Astrocyte of the cerebellum (primary cell): Measurements from ENCODE around the gene NELFB.

ENCODE experiments used
- DNase-seq: peaks from one replicate; pipeline ENCODE4 v3.0.0-alpha.2; 2011; ENCODE audit warnings: low read depth
- H3K4me3 ChIP-seq: 2 replicates; pipeline ENCODE4 v1.5.1; 2011; ENCODE audit warnings: mild to moderate bottlenecking, low read depth, low read length, moderate library complexity
- CTCF ChIP-seq: IDR thresholded peaks from 2 replicates; pipeline ENCODE4 v1.5.1; 2012; ENCODE audit warnings: low read length, low read depth, moderate library complexity, mild to moderate bottlenecking; ENCODE audit errors: missing control alignments
- in situ Hi-C: cut with HindIII; loops from 2 replicates; pipeline ENCODE4 v1.10.0; 2017; ENCODE audit warnings: low sequenced_read_pairs

NELFB gene

DNA sequence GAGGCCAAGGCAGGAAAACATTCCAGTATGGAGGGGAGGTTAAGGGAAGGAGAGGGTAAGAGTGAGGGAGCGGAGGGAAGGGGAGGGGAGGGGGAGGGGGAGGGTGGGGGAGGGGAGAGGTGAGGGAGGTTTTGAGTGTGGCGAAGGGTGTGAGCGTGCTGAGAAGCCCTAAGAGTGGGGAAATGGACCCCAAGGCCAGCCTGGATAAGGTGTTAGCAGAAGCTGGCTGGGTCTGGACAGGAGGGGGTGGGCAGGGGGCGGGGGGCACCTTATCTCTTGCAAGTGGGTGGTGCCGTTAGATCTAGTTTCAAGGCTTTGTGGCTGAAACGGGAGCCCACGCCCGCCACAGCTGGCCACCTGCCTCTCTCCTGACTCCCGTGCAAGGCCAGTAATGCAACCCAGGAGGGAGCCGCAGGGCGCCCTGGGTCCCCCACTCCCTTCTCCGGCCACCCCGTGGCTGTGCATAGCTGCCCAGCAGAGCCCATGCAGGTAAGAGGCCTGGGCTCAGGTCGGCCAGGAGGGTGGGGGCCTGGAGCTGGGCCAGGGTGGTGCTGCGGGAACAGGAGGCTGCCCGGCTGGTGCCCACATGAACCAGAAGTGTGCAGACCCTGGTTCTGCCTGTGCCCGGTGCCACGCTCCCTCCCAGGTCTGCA, 27.1 kb upstream of the NELFB start:
- H3K4me3 ChIP-seq, result no peak overlapping the region
- no peak for TF ChIP-seq CTCF
- in situ Hi-C loops, result no loop called here
- no peak for DNase-seq

DNA sequence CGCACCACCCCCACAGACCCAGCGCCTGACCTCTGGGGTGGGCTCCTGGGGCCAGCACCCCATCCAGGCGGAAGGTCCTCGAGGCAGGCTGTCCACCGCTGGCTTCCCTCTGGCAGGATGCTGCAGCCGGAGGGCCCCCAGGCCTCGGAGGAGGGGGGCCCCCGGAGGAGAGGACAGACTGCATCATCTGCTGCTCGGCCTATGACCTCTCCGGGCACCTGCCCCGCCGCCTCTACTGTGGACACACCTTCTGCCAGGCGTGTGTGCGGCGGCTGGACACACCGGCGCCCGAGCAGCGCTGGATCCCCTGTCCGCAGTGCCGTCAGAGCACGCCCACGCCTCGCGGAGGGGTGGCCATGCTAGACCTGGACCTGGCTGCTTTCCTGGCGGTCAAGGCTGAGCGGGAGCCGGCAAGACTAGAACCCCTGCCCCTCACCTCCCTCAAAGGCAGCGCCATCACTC, 26.6 kb upstream of the NELFB start:
- no peak for TF ChIP-seq CTCF

DNA sequence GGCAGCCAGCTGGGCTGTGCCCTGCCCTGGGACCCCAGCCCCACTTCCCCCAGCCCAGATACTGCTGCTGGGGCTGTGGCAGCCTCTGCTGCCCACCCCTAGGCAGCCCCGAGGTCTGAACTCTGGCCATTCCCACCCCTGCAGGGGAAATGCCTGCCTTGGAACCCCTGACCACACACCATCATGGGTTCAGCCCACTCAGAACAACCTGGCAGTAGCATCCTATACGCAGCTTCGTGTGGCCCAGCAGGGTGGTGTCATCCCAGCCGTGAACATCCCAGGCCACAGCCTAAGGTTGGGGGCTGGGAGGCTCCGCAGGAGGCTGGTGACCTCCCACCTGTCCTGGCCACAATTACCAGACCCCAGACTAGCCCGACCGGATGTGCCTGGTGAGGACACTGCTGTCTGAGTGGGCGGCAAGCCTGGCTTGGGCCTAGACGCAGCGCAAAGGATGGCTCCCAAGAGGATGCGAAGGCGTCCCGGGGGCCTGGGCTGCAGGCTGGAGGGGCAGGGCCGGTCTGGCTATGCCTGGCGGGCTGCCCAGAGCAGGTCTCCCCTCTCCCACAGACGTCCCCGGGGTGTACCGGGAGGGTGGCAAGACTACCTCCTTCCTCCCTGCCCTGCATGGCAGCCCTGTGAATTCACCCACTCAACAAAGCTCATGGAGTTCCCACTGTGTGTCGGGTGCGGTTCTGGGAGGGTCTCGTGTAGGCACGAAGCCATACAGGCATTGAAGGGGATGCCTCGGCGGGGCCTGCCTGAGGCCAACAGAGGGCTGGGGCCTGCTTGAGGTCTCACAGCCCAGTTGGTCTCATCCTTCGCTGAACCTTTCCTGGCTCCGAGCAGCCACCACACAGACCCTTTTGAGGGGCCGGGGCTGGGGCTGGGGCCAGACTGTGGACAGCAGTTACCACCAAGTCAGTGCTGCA, 25.9 kb upstream of the NELFB start:
- no peak for DNase-seq
- no peak for TF ChIP-seq CTCF
- in situ Hi-C loops, result no loop called here
- no peak overlapping the region for H3K4me3 ChIP-seq

More for the DNA sequence above, 26.6 kb upstream of the NELFB start:
- DNase-seq, result no peak
- in situ Hi-C loops, result no loop called here
- H3K4me3 ChIP-seq, result no peak overlapping the region

DNA sequence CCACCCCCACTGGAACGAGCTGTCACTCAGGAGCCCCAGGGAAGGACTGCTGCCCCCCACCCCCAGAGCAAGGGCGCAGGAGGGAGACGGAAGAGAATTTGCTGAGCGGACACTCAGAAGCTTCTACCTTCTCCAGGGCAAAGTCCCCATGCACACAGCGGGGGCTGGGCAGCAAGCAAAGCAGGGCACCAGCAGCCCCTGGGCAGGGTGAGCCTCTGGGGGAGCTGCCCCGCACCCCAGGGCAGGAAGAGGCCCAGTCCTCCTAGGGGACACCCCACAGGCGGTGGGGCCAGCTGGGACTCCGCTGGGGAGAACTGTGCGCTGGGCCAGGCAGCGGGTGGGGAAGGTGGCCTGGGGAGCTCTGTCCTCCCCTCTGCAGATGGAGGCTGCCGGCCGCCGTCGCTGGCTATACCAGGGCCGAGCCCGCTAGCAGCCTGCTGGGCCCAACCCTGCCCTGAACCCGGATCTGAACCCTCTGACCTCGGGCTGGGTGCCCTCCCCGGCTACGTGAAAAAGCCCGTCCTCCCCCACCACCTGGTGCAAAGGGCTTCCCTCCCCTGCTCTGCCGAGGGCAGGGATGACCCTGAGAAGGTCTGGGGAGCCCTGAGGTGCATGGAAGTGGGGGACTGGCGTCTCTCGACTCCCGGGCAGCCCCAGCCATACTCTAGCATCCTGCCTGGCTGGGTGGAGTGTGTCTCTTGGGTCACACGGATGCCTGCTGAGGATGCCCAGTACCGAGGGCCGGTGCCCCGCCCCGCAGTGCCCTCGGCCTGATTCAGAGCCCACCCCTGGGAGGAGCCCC, 25.0 kb upstream of the NELFB start:
- no peak for DNase-seq
- H3K4me3 ChIP-seq, result no peak overlapping the region
- in situ Hi-C loops, result no loop called here
- TF ChIP-seq CTCF, result no peak

DNA sequence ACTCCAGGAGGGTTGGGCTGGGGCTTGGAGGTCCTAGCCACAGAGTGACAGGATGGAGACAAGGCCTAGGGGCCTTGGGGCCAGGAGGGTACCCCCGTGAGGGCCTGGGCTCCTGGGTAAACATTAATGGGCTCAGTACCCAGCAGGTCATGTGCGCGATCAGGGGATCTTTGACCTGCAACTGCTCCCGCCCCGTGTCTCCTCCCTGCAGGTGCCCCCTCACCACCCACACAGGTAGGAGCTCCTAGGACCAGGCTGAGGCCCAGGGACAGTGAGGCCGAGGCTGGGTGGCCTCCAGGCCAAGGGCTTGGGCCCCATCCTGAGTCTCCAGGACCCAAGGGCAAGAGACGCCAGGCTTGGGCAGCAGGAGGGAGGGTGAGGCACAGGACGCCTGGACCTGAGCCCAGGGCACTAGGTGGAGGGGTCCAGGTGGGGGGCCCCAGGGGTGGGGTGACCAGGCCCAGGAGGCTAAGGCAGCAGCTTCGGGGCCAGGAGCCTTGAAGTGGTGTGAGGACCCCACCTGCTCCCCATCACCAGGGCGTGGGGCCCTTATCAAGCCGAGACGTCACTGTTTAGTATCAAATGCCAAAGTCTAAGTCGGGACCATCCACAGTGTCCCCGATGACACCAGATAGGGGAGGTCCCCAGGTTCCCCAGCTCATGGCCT, 24.3 kb upstream of the NELFB start, which contains the start of gene SLC34A3:
SLC34A3 (plus strand) TSS at position 197 of the 667 bp plus-strand sequence. CDS start 802 bp downstream, outside the sequence.
- TF ChIP-seq CTCF, result no peak

More for the DNA sequence above, 24.3 kb upstream of the NELFB start, which contains the start of gene SLC34A3:
- DNase-seq, result no peak
- in situ Hi-C loops, result no loop called here
- H3K4me3 ChIP-seq, result no peak within 1 kb of the TSS
